LoVo (cell line): ENCODE measurements around the gene UNCX.
"Not testable (repeated sequence)": the region's sequence is repeated elsewhere in the genome, so short reads cannot be mapped to it uniquely, and the experiment has no call there.

ENCODE experiments used
- DNase-seq: peaks from one replicate; pipeline ENCODE4 v3.0.0-alpha.2; 2016; ENCODE audit warnings: low spot score

Gene UNCX

GRCh38 chr7:1278543-1278942 is 45.9 kb downstream of the UNCX start:
- DNase-seq: no peak

- DNase-seq: no peak
Measured at GRCh38 chr7:1279041-1279440, 46.4 kb downstream of the UNCX start.

GRCh38 chr7:1279895-1280294 is 47.2 kb downstream of the UNCX start:
- DNase-seq: not testable (repeated sequence)

GRCh38 chr7:1281068-1281467 is 48.4 kb downstream of the UNCX start:
- DNase-seq: no peak

- no peak for DNase-seq
Measured at GRCh38 chr7:1282679-1283078, 50.0 kb downstream of the UNCX start.

- DNase-seq: no peak
Measured at GRCh38 chr7:1283337-1283736, 50.7 kb downstream of the UNCX start.

- no peak for DNase-seq
Measured at GRCh38 chr7:1283941-1284742, 51.5 kb downstream of the UNCX start.

- DNase-seq: no peak
Measured at GRCh38 chr7:1284743-1285458, 52.2 kb downstream of the UNCX start.

- no peak for DNase-seq
Measured at GRCh38 chr7:1285556-1286301, 53.1 kb downstream of the UNCX start.
